GM18519 (cell line): ENCODE data around the gene ORAI3.

ENCODE experiments used
- ATAC-seq: cut with Tn5 transposase; IDR thresholded peaks from one replicate; pipeline ENCODE4 v1.9.1; 2021; ENCODE audit warnings: mild to moderate bottlenecking, moderate library complexity; ENCODE audit not compliant: unreplicated experiment, low FRiP score

The ORAI3 gene

DNA sequence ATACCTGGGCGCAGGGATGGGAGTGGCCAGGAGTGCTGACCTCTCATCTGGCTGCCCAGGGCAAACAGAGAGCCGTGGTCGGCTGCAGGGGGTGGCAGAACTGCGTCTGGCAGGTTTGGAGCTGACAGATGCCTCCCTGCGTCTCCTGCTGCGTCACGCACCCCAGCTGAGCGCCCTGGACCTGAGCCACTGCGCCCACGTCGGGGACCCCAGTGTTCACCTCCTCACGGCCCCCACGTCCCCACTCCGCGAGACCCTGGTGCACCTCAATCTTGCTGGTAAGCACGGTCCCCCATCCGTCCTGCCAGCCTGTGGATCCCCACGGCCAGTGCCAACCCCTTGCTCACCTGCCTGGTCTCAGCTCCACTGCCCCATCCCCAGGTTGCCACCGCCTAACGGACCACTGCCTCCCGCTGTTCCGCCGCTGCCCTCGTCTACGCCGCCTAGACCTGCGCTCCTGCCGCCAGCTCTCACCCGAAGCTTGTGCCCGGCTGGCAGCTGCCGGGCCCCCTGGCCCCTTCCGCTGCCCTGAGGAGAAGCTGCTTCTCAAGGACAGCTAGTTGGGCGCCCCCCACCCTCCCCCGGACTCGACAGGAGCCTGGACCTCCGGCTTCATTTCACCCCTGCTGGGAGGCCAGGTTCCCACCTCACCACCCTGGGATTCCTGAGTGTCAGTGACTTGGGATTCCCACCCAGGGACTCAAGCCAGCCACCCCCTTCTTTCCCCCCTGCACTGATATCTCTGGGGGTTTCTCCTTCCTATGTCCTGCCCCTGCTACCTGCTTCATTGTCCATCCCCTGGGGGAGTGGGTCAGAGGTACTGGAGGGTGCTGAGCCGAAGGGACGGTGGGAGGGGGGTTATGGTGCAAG is 2.0 kb upstream of the ORAI3 start:
- no peak for ATAC-seq

DNA sequence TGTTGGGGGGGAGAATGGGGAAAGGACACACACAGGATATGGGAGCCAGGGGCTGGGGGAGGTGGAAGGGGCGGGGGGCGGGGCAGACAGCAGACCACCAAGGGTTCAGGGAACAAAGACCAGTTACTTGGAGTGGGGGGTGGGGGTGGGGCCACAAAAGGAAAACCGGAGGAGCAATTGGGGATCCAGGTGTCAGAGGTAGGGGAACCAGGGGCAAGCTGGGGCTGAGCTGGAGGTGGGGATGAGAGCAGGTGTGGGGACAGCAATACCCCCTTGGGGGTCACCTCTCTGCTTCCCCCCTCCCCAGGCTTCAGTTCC is 1.4 kb upstream of the ORAI3 start:
- no peak for ATAC-seq

DNA sequence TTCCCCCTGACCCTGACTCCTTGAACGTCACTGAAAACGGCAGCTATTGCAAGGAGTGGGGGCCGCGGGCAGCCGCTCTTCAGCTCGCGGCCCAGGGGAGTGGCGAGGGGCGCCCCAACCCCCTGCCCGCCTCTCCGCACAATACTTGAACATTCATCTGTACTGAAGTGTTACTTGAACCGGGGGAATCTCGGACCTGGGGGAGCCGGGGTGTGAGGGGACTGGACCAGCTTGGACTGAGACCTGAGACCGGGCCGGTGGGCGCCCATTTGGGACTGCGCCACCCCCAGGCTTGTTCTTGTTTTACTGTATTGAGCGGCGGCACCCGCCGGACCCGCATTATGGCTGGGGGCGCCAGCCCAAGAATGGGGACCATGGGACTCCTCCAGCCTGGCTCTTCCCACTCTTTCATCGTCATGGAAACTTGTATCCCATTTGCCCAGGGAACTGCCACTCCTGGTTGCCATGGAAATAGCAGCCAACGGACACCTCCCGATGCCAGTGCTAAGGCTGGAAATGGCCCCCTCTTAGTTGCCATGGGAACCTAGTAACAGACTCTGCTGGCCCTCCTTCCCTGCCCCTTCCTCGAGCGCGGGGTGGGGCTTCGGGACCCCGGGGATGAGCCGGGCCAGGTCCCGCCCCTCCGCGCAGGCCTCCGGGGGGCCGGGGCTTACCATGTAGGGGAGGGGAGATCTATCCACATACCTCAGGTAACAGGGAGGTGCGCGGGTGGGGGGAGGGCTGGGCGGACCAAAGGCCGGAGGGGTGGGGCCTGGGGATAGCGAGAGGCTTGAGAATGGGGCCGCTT is 805 bp upstream of the ORAI3 start:
- ATAC-seq: no peak

DNA sequence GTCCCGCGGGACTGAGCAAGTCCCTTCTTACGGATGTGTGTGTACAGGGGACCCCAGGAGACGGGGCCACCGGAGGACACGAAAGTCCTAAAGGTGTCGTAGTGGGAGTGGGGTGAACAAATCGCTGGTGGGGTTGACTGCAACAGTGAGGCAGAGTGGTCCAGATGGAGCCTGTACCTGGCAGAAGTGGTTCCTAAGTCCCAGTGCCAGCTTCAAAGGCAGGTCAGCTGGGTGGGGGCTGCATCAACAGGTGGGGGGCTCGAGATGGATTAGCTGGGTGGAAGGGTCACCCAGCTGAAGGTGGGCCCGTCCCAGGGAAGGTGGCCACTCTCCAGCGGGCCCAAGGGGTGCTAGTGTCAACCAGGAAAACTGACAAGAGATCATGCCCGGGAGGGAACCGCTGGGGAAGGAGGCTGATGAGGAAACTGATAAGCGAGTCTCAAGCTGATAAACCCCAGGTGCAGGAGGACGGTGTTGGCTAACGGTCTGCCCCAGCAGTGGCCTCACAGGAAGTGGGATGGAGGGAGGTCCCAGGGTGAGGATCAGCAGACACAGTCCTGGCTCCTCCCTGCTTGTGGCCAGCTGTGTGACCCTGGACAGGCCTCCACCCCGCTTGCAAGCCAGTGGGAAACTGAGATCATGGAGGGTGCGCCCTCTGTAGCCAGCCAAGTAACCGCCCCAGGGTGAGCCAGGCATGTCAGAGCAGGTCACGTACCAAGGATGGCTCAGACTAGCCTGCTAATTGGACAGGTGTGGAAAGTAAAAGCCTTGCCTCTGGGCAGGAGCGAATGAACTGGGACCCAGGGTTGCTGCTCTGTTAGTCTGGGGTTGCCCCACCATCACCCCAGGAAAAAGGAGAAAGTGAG is 1.0 kb downstream of the ORAI3 start:
- no peak for ATAC-seq

DNA sequence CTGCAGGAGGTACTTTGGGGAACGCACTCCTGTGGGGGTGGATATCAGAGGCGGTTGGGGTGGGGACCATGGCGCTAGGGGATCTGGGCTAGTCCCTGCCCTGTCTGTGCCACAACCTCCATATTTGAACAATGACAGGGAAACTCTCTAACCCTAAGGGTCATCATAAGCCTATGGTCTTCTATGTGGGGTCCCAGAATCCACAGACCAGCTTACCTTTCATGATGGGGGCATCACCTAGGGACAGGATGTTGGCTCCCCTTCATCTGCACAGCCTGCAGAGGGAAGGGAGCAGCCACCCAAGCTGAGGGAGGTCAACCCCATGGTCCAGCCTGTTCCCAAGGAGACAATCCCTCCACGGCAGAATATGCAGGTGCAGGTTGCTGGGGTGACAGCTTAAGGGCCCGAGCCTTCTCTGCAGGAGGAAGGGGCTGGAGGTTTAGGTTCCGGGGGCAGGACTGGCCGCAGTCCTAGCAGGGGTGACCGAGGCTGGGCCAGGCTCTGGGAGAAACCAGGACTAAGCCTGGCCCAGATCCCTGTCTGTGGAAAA is 1.7 kb downstream of the ORAI3 start:
- ATAC-seq: no peak

DNA sequence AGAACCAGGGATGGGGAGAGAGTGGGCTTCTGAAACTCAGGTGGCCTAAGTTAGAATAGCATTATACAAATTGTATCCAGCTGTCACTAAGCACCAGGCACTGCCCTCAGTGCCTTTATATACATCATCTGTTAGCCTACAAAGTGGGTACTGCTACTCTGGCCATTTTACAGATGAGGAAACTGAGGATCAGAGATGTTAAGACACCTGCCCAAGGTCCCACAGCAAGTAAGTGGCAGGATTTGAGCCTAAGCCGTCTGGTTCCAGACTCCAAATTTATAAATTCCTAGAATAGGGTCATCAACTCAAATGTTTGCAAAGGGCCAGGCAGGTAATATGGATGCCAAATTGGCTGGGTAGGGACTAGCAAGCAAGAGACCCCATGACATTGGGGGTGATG is 2.3 kb downstream of the ORAI3 start:
- no peak for ATAC-seq

DNA sequence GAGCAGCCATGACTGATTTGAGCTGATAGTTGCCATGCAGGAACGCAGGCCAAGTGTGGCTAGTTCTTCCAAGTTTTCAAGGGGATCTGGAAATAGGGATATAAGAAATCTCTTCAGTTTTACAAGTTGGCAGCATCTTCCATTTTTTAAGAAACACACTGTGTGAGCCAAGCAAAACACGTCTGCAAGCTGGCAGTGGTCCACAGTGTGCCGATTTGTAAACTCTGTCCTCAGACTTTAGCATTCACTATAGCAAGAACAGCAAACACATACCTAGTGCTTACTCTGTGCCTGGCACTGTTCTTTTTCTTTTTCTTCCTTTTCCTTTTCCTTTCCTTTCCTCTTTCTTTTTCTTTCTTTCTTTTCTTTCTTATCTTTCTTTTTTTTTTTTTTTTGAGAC is 2.9 kb downstream of the ORAI3 start:
- ATAC-seq: no peak

DNA sequence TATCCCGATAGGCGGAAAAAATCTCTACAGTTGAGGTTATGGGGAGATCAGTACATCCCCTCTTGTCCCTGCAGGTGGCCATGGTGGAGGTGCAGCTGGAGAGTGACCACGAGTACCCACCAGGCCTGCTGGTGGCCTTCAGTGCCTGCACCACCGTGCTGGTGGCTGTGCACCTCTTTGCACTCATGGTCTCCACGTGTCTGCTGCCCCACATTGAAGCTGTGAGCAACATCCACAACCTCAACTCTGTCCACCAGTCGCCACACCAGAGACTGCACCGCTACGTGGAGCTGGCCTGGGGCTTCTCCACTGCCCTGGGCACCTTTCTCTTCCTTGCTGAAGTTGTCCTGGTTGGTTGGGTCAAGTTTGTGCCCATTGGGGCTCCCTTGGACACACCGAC is 4.2 kb downstream of the ORAI3 start:
- no peak for ATAC-seq

DNA sequence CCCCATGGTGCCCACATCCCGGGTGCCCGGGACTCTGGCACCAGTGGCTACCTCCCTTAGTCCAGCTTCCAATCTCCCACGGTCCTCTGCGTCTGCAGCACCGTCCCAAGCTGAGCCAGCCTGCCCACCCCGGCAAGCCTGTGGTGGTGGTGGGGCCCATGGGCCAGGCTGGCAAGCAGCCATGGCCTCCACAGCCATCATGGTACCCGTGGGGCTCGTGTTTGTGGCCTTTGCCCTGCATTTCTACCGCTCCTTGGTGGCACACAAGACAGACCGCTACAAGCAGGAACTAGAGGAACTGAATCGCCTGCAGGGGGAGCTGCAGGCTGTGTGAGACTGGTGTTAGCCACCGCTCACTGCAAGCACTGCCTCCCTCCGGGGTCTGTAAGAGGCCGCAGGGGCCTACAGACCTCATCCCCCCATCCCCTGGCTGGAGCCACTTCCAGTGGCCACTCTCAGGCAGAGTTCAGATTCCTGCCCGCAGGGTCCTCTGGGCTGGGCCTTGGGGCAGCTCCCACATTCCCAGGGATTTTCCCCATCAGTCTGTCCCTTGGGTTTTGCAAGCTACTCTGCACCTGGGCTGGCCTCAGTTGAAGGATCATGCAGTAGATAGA is 4.8 kb downstream of the ORAI3 start:
- no peak for ATAC-seq

DNA sequence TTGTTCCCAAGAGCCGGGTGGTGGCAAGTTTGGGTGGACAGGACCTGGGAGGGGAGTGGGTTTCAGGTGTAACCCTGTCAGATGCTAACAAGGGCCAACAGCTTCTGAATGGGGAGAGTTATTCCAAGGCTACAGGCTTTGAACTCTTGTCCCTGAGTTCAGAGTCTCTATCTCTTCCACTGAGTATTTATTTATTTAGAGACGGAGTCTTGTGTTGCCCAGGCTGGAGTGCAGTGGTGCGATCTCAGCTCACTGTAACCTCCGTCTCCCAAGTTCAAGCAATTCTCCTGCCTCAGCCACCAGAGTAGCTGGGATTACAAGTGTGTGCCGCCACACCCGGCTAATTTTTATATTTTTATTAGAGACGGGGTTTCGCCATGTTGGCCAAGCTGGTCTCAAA is 6.1 kb downstream of the ORAI3 start:
- ATAC-seq: no peak

DNA sequence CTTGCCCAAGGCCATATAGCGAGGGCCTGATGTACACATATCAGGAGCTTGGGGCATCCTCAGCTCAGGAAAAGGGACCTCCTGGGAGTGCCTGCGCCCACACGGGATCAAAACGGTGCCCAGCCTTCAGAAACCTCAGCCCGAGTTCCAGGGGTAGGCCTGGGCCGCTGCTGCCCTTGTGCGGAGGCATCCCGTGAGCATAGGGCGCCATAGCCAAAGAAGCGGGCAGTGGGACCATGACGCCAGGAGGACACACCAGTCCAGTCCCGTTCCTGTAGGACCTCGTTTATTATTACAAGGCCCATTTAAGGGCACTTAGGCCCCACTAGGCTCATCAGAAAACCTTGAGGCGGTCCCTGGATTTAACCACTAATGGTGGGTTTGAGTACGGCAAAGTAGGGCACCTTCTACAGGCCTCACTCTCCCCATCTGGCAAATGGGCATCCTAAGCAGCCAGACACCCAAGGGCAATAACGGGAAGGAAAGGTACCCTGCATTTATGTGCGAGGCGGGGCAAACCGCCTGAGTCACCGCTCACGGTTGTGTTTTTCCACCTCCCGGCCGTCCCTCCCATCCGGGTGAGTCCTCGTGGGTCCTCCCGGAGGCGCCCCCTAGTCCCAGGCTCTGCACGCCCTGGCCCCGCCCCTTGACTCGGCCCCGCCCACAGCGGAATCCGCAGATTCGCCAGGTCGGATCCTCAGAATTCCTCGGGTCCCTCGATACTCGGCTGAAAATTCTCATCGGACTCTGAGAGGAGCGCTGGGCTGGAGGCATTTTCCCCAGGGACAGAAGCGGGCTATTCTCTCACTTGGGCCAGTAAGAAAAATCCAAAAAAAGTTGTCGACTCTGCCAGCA is 8.0 kb downstream of the ORAI3 start:
- ATAC-seq: no peak

DNA sequence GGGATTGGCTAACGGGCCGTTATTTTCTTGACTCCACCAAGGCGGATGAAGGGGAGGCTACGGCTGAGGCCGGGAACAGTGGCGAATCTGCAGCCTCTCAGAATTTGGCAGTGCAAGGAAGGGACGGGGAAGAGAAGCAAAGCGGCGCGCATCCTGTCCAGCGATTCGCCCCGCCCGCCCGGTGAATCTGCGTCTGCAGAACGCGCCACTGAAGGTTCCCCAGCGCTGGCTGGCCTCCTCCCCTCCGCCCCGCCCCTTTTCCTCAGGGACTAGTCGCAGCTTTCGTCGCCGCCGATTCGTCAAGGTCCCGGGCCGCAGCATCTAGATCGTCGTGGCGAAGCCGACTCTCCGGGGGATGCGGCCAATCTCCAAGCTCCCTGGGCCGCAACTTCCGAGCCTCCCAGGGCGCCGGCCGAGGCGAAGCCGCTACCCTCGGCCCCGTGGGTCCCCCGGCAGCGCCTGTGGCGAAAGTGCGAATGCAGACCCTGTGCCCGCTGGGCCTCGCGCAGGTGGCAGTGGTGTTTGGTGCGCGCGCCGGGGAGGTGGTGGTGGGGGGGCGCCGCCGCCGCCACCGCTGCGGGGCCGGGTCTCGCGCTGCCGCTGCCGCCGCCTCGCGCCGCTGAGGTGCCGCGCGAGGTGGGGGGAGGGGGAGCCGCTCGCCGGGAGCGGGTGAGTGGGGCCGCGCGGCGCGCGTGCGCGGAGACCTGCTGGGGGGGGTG is 8.7 kb downstream of the ORAI3 start, which contains the start of gene SETD1A:
SETD1A (plus strand) TSS at position 299 of the 719 bp plus-strand sequence. CDS start 978 bp downstream, outside the sequence.
- no peak for ATAC-seq

DNA sequence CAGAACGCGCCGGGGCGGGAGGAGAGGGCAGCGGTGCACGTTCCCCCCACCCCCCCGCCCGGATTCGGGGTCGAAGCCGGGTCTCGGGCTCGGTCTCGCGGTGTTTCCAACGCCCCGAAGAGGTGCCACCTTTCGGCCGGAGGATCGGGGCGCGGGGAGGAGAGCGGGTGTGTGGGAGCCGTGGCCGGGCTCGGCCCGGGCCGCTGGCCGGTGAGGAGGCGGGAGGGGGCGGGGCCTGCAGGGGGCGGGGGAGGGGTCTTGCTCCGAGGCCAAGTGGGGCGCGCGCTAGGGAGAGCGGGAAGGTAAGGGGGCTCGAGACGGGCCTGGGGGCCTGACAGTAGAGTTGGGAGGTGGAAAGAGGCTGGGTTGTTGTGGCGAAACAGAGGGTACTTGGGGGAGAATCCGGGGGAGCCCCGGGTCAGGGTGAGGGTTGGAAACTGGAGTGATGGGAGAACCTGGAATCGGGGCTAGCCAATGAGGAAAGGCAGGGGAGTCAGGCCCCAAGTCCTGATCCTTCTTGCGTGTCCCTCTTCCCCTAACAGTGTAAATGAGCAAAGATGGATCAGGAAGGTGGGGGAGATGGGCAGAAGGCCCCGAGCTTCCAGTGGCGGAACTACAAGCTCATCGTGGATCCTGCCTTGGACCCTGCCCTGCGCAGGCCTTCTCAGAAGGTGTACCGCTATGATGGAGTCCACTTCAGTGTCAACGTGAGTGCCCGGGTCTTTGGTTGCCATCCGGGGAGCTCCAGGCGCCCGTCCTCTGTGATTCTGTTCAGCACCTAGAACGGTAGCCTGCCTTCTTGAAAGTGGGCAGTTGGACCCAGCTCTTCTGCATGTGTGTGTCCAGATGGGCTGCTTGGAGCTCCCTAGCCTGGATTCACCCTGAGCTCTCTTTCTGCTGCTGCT is 9.6 kb downstream of the ORAI3 start:
- ATAC-seq: no peak

DNA sequence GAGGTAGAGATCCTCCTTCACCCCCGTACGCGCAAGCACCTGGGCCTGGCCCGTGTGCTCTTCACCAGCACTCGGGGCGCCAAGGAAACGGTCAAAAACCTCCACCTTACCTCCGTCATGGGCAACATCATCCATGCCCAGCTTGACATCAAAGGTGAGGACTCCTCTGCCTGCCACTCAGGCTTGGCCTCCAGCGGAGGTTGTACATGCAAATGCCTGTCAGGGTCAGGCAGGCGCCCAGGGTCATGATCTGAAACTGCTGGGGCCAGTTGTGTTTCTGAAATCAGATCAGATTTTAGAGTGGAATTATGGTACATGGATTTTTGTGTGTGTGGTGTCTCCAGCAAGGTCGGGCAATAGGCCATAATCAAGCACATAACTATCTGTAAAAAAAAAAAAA is 12.5 kb downstream of the ORAI3 start:
- no peak for ATAC-seq

DNA sequence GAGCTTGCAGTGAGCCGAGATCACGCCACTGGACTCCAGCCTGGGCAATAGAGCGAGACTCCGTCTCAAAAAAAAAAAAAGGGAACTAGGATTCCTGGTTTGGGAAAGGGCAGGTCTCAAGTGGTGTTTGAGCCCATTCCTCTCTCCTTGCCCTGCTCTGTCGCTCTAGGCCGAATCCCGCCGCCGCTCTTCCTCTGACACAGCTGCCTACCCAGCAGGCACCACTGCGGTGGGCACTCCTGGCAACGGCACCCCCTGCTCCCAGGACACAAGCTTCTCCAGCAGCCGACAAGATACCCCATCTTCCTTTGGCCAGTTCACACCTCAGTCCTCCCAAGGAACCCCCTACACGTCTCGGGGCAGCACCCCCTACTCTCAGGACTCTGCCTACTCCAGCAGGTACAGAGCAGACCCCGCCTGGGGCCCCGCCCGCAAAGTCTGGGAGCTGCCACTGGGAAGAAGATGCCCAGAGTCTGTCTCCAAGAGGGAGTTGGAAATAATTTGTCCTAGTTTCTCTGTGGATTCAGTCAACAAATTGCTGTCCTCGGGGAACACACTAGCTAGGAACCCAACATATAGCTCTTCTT is 15.2 kb downstream of the ORAI3 start:
- ATAC-seq: no peak

DNA sequence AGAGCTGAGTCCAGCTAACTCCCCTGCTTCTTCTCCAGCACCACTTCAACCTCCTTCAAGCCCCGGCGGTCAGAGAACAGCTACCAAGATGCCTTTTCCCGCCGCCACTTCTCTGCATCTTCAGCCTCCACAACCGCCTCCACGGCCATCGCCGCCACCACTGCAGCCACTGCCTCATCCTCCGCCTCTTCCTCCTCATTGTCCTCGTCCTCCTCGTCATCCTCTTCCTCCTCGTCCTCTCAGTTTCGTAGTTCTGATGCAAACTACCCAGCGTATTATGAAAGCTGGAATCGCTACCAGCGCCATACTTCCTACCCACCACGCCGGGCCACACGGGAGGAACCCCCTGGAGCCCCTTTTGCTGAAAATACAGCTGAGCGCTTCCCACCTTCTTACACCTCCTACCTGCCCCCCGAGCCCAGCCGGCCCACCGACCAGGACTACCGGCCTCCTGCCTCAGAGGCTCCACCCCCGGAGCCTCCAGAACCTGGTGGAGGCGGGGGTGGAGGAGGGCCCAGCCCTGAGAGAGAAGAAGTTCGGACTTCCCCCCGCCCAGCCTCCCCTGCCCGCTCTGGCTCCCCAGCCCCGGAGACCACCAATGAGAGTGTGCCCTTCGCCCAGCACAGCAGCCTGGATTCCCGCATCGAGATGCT is 15.8 kb downstream of the ORAI3 start:
- no peak for ATAC-seq

DNA sequence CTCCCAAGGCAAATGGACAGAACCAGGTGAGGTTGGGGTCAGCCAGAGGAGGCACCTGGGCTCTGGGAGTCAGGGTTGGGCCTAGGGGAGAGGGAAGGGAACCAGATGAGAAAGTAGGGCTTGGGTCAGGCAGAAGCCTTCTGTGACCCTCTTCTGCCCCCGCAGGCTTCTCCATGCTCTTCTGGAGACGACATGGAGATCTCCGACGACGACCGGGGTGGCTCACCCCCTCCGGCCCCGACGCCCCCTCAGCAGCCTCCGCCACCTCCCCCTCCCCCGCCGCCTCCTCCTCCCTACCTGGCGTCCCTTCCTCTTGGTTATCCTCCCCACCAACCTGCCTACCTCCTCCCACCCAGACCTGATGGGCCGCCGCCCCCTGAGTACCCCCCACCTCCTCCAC is 16.6 kb downstream of the ORAI3 start:
- no peak for ATAC-seq
